ENCODE data around the gene GMCL2. TPM values are rescaled to one million over a fixed set of nuclear protein-coding genes. Genes with fewer than 3 reads are reported as not detected.

GMCL2 gene
- total and polyA plus RNA-seq, 8 donors: 0.06 TPM; not detected in 7

GRCh38 chr5:178218237-178218776, 31.1 kb upstream of the GMCL2 start:
- H3K27ac ChIP-seq: no peak overlapping the region
- ATAC-seq (no peak), DNase-seq (no peak)
- no peak overlapping the region for H3K4me3 ChIP-seq
- no peaks in the 10 kb centered on the region for H3K27me3 ChIP-seq
- H3K9me3 ChIP-seq: no peaks in the 10 kb centered on the region
- peaks cover 0 to 92% of the 10 kb centered on the region in 2 donors for H3K36me3 ChIP-seq
- intact Hi-C loops (cut with DNase I): no loop called here
- peaks cover 0 to 55% of the 10 kb centered on the region in 2 donors for H3K4me1 ChIP-seq
- TF ChIP-seq CTCF (IDR thresholded peaks at IDR 0.05): no peak

- Histone ChIP-seq H3K36me3 (peaks cover 0 to 92% of the 10 kb centered on the region in 2 donors), H3K27me3 (no peaks in the 10 kb centered on the region), H3K9me3 (no peaks in the 10 kb centered on the region), H3K27ac (peak overlapping the region in 1 of 2 donors; percentile 75), H3K4me3 (no peak overlapping the region), H3K4me1 (peaks cover 0 to 50% of the 10 kb centered on the region in 2 donors)
- ATAC-seq (no peak), DNase-seq (no peak)
- TF ChIP-seq CTCF (IDR thresholded peaks at IDR 0.05): no peak
- intact Hi-C loops (cut with DNase I): no loop called here
Measured at GRCh38 chr5:178216779-178217178, 29.6 kb upstream of the GMCL2 start.

GRCh38 chr5:178216088-178216534, 28.9 kb upstream of the GMCL2 start:
- no peak for TF ChIP-seq CTCF (IDR thresholded peaks at IDR 0.05)
- DNase-seq: no peak
- Histone ChIP-seq H3K4me3 (no peak overlapping the region), H3K27ac (peak overlapping the region in 1 of 2 donors; percentile 75), H3K27me3 (no peaks in the 10 kb centered on the region), H3K4me1 (peaks cover 0 to 43% of the 10 kb centered on the region in 2 donors), H3K36me3 (peaks cover 0 to 92% of the 10 kb centered on the region in 2 donors), H3K9me3 (no peaks in the 10 kb centered on the region)
- ATAC-seq: no peak
- intact Hi-C loops (cut with DNase I): no loop called here

GRCh38 chr5:178215280-178216002, 28.3 kb upstream of the GMCL2 start:
- Histone ChIP-seq H3K27me3 (no peaks in the 10 kb centered on the region), H3K4me1 (peaks cover 0 to 37% of the 10 kb centered on the region in 2 donors), H3K27ac (peak overlapping the region in 1 of 2 donors; percentile 75), H3K9me3 (no peaks in the 10 kb centered on the region), H3K4me3 (no peak overlapping the region), H3K36me3 (peaks cover 0 to 92% of the 10 kb centered on the region in 2 donors)
- TF ChIP-seq CTCF (IDR thresholded peaks at IDR 0.05): no peak
- ATAC-seq (no peak), DNase-seq (peak in 1 of 4 donors; percentile 67)
- intact Hi-C loops (cut with DNase I): no loop called here

GRCh38 chr5:178214160-178214803, 27.1 kb upstream of the GMCL2 start:
- ATAC-seq (no peak), DNase-seq (peak in 1 of 4 donors; percentile 14)
- no peak for TF ChIP-seq CTCF (IDR thresholded peaks at IDR 0.05)
- no peaks in the 10 kb centered on the region for H3K9me3 ChIP-seq
- H3K27ac ChIP-seq: peak overlapping the region in 1 of 2 donors; percentile 75
- no peak overlapping the region for H3K4me3 ChIP-seq
- intact Hi-C loops (cut with DNase I): no loop called here
- peaks cover 0 to 92% of the 10 kb centered on the region in 2 donors for H3K36me3 ChIP-seq
- H3K27me3 ChIP-seq: no peaks in the 10 kb centered on the region
- peaks cover 0 to 37% of the 10 kb centered on the region in 2 donors for H3K4me1 ChIP-seq
